GM10248 (cell line): ENCODE data around the gene CAAP1.

Source experiments
- CTCF ChIA-PET: fragments of 300-600 bp; sonication (Branson Sonifier 250); formaldehyde crosslinking; extraction: SDS; loops from one replicate; lab custom pipeline; 2021; ENCODE audit warnings: antibody characterized with exemption; lab: Yijun Ruan, JAX
- POLR2A ChIA-PET: fragments of 350-650 bp; sonication (Branson Sonifier 250); formaldehyde crosslinking; extraction: SDS; loops from one replicate; lab custom pipeline; 2020; ENCODE audit warnings: antibody characterized with exemption; lab: Yijun Ruan, JAX
- DNase-seq: peaks from one replicate; pipeline ENCODE4 v3.0.0; 2012; ENCODE audit errors: extremely low spot score
- CTCF ChIP-seq: IDR thresholded peaks from 2 replicates; pipeline ENCODE4 v1.5.1; 2012; ENCODE audit warnings: mild to moderate bottlenecking, low read depth; ENCODE audit errors: extremely low read depth, missing control alignments, control extremely low read depth

CAAP1 gene

GRCh38 chr9:26791274-26791673 lies 101.3 kb downstream of the CAAP1 start:
- CTCF ChIA-PET = interaction anchor here (1.4 kb wide), 1 partner anchor 19 kb away, joined by 4 read pairs; no protein-coding TSS in a partner anchor
- DNase-seq = no peak
- POLR2A ChIA-PET = no interaction called here
- no peak for TF ChIP-seq CTCF
